GM19328 (cell line): Measurements from ENCODE around the gene AGTRAP.

Source experiments
- ATAC-seq: cut with Tn5 transposase; IDR thresholded peaks from one replicate; pipeline ENCODE4 v1.9.1; 2021; ENCODE audit warnings: mild to moderate bottlenecking, moderate library complexity; ENCODE audit not compliant: unreplicated experiment

AGTRAP gene

GRCh38 chr1:11780380-11781147, 44.6 kb downstream of the AGTRAP start:
- ATAC-seq, result no peak

DNA sequence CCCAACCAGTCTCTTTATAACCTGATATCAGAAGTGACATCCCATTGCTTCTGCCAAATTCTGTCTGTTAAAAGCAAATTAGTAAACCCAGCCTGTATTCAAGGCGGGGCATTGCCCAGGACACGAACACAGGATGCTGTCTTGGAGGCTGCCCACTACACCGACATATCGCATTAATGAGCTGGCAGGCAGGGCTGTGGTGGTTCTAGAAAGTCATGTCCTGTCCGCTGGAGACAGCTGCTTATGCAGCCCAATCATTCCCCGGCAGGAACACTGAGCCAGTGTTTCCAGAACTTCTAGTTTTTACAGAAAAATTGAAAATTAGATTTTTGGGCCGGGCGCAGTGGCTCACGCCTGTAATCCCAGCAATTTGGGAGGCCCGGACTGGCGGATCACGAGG, 45.4 kb downstream of the AGTRAP start:
- no peak for ATAC-seq

DNA sequence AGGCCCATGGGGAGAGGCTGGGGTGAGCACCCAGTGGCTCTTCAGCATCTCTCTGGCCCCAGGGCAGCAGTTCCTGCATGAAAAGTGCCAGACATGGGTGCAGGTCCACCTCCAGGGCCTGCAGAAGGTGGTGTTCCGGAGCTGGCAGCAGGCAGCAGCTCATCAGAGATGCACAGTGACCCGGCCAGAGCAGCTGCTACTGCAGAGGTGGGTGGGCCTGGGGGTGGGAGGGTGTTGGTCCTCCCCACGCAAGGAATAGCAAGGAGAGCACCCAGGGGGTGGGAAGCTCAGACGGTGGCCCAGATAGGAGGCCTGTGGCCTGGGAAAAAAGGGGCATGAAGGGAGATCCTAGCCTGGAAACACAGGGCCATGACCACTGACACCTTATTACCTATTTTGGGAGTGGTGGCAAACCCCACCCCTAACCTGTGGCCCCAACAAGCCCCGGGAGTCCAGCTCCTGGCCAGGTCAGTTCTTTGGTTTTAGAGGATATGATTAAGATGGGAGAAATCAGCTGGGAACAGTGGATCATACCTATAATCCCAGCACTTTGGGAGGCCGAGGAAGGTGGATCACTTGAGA, 46.3 kb downstream of the AGTRAP start:
- no peak for ATAC-seq

- no peak for ATAC-seq
Measured at GRCh38 chr1:11783556-11783955, 47.6 kb downstream of the AGTRAP start.

GRCh38 chr1:11784256-11784992, 48.5 kb downstream of the AGTRAP start:
- no peak for ATAC-seq

GRCh38 chr1:11784993-11785769, 49.2 kb downstream of the AGTRAP start:
- ATAC-seq, result no peak

DNA sequence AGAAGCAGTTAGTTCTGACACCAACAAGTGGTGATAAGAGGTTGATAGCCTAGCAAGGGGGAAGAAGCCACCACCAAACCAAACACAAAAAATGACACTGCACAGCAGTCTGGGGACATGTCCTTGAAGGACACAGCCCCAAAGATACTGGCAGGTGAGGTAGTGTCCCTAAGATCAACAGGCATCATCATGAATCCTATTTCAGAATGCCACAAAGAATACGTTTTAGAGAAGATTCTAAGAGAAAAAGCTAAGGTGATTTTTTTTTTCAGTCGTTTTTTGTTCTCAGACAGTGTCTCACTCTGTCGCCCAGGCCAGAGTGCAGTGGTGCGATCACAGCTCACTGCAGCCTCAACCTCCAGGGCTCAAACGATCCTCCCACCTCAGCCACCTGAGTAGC, 50.2 kb downstream of the AGTRAP start:
- ATAC-seq, result no peak

DNA sequence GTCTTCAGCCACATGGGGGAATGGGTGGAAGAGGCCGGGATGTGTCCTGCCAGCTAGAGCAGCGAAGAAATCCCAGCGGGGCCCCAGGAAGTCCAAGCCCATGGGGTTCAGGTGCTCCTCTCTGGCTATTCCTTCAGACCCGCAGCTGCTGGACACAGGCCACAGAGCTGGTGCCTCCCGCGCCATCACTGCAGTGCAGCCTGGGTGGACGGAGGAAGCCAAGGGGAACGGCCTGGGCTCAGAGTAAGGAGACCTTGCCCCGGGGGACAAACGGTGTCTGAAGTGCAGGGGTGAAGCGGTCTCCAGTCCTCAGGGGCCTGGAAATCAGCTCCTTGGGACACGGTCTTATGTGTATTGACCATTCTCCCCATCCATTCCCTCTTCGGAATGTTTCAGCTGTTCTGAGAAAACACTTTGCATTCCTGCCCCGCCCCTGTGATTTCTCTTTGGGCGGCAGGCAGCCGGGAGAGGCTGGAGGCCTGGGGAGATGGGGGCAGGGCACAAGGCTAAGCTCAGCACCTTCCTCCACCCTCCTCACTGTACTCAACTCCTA, 51.4 kb downstream of the AGTRAP start:
- no peak for ATAC-seq

GRCh38 chr1:11787804-11788436, 52.0 kb downstream of the AGTRAP start:
- ATAC-seq, result no peak

- ATAC-seq, result no peak
Measured at GRCh38 chr1:11788549-11789053, 52.7 kb downstream of the AGTRAP start.

- no peak for ATAC-seq
Measured at GRCh38 chr1:11789126-11790067, 53.5 kb downstream of the AGTRAP start.

GRCh38 chr1:11790101-11790879, 54.4 kb downstream of the AGTRAP start:
- ATAC-seq, result no peak

DNA sequence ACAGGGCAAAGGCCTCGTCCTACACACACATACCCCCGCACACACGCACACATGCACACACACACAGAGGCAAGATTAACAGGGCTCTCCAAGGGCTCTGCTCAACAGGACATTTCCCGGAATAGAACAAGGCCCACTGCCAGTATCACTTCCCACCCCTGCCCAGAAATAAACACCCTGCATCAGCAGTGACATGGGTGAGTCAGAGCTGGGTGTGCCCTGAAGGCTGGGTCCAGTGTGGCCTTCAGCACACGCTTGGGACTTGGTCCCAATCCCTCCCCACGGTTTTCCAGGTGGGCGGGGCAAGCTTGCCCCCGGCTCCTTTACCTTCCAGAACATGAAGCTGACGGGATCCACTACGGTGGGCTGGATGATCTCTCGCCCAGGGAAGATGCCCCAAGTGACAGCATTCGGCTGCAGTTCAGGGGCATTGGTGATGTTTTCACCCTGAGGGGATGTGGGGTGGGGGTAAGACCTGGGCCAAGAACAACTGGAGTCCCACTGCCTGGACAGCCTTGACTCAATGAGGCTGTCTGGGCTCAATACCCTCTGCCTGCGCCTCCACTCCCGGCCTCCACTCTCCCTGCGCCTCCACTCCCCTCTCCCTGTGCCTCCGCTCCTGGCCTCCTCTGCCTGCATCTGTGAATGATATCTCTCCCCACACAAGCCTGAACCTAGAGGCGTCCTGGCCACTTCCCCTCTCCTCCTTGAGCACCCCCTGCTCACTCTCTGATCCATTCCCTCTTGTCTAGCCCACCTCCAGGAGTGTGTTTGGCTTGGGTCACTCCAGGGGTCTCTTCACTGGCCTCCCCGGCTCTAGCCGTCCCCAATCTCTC, 55.2 kb downstream of the AGTRAP start:
- no peak for ATAC-seq

GRCh38 chr1:11792106-11792505, 56.2 kb downstream of the AGTRAP start:
- no peak for ATAC-seq

DNA sequence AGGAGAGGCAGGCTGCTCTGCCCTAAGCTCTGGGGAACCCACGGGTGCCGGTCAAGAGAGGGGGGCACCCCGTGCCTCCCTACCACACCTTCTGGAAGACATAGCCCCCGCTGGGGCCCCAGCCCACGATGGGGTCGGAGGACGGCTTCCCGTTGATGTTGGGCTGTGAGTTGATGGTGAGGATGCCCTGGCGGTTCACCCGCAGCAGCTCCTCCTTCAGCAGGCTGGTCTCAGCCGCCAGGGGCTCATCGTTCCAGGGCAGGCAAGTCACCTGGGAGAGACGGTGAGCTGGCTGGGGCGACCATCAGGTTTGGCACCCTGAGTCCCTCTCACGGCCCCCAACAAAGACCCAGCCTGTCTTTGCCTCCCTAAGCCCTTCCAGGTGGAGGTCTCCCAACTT, 57.9 kb downstream of the AGTRAP start:
- ATAC-seq, result no peak

GRCh38 chr1:11794446-11795237, 58.7 kb downstream of the AGTRAP start:
- ATAC-seq, result no peak
